ENCODE data around the gene EIPR1. TPM values are rescaled to one million over a fixed set of nuclear protein-coding genes. Genes with fewer than 3 reads are reported as not detected.

EIPR1 gene
- total and polyA plus RNA-seq, 2 of the 4 experiments (the other 2 are of a cell fraction): 46.5 to 67.4 TPM

- Histone ChIP-seq H2BK20ac (ENCODE audit: low read depth, low read length) (no peak overlapping the region), H4K91ac (ENCODE audit: insufficient read depth, low read depth, low read length) (no peak overlapping the region), H2BK5ac (ENCODE audit: low read depth, low read length, poor library complexity, severe bottlenecking) (no peak overlapping the region), H3K4ac (ENCODE audit: low read depth, low read length) (no peak overlapping the region), H3K4me1 (ENCODE audit: control insufficient read depth, insufficient read depth, low read length) (no peaks in the 10 kb centered on the region), H3K9me3 (ENCODE audit: control insufficient read depth, insufficient read depth, low read length) (no peaks in the 10 kb centered on the region), H3K4me3 (ENCODE audit: insufficient read depth, low read depth, low read length) (no peak overlapping the region), H3K56ac (ENCODE audit: extremely low read depth, insufficient read depth, low read length) (no peak overlapping the region), H3K18ac (ENCODE audit: low read depth, low read length) (no peak overlapping the region), H4K20me1 (ENCODE audit: insufficient read depth, low read length) (no peaks in the 10 kb centered on the region; the same call in 1 of the 2 replicates), H3K9ac (ENCODE audit: low read depth, low read length) (no peak overlapping the region), H3K36me3 (ENCODE audit: control insufficient read depth, insufficient read depth, low read length) (no peaks in the 10 kb centered on the region), H3K14ac (replicated peaks; ENCODE audit: low read depth, low read length) (no peak overlapping the region), H3K79me1 (ENCODE audit: low read depth in 1 of 2, low read length in 2 of 2) (peaks cover 3 to 13% of the 10 kb centered on the region in 2 experiments; a peak in 3 of 4 replicates), H2AK5ac (ENCODE audit: low read depth, low read length) (no peak overlapping the region), H2AFZ (replicated peaks; ENCODE audit: low read length, poor library complexity) (no peak overlapping the region), H4K5ac (ENCODE audit: low read depth, low read length) (no peak overlapping the region), H3K9me1 (ENCODE audit: insufficient read depth, low read length) (no peaks in the 10 kb centered on the region; the same call in 1 of the 2 replicates), H4K8ac (ENCODE audit: low read depth in 2 of 2, low read length in 2 of 2) (no peak overlapping the region), H3K27ac (ENCODE audit: insufficient read depth, low read length) (no peak overlapping the region), H2BK120ac (ENCODE audit: low read depth, low read length) (no peak overlapping the region), H2AK9ac (replicated peaks; ENCODE audit: low read depth, low read length, poor library complexity) (no peak overlapping the region), H3K23ac (ENCODE audit: low read depth, low read length) (no peak overlapping the region), H2BK15ac (ENCODE audit: low read depth, low read length) (no peak overlapping the region), H3K27me3 (ENCODE audit: control insufficient read depth, insufficient read depth, low read length) (no peaks in the 10 kb centered on the region), H3K4me2 (ENCODE audit: low read depth, low read length) (no peak overlapping the region)
- intact Hi-C loops (cut with micrococcal nuclease) (no loop called here), in situ Hi-C loops (cut with MboI; ENCODE audit: low sequenced_read_pairs) (no loop called here), dilution Hi-C loops (cut with HindIII; ENCODE audit: low sequenced_read_pairs, unreplicated experiment) (no loop called here)
- DNase-seq: no peak
- no peak for TF ChIP-seq MXI1 (IDR thresholded peaks at IDR 0.05; ENCODE audit: borderline replicate concordance, low read depth, low read length)
- TF ChIP-seq USF2 (IDR thresholded peaks at IDR 0.05; ENCODE audit: low read depth, low read length): no peak
- 0 out of 2 replicates have a peak, but pooled peaks have one; percentile 13 for TF ChIP-seq MAFK (IDR thresholded peaks at IDR 0.05; ENCODE audit: low read depth, low read length)
- TF ChIP-seq CTCF (conservative IDR thresholded peaks at IDR 0.05; ENCODE audit: low read depth, low read length): no peak
- ATAC-seq (ENCODE audit: low read depth): no peak
- ChIA-PET POLR2A (ENCODE audit: unreplicated experiment) (no interaction called here), CTCF (no interaction called here)
- no TSS peak for BruUV-seq (replicated peaks)
- 100% methylated on average over 2 of the region's 9 CpGs; no CpG with 5 or more reads in 1 of the 2 experiments for WGBS, 2 experiments (ENCODE audit: extremely low coverage in 2 of 2, insufficient read length in 1 of 2)
Observed at GRCh38 chr2:3289171-3289515, 88.5 kb downstream of the EIPR1 start.

All from IMR-90 (cell line).